Measurements from ENCODE around the gene CCDC157. TPM values are rescaled to one million over a fixed set of nuclear protein-coding genes. Genes with fewer than 3 reads are reported as not detected.

CCDC157 gene
- total RNA-seq, 4 donors from 2014 or later: 0.17 to 4.5 (median 2.7) TPM

- no peak for DNase-seq (ENCODE audit: low spot score in 2 of 2)
Measured at GRCh38 chr22:30372915-30373314, 16.1 kb downstream of the CCDC157 start.

GRCh38 chr22:30373331-30374325 lies 16.8 kb downstream of the CCDC157 start:
- WGBS, 2 donors: 84 to 85% methylated on average over 18 to 31 of the region's 33 CpGs
- no peak for TF ChIP-seq CTCF (IDR thresholded peaks at IDR 0.05)
- TF ChIP-seq POLR2A (IDR thresholded peaks at IDR 0.05): no peak
- H3K4me3 ChIP-seq (ENCODE audit: low read depth, poor library complexity, severe bottlenecking): no peak overlapping the region
- intact Hi-C loops (cut with DNase I; ENCODE audit: low total_unique reads): no loop called here
- no peak for DNase-seq (ENCODE audit: low spot score in 2 of 2)

More at GRCh38 chr22:30372915-30373314, 16.1 kb downstream of the CCDC157 start:
- H3K4me3 ChIP-seq (ENCODE audit: low read depth, poor library complexity, severe bottlenecking): no peak overlapping the region
- no peak for TF ChIP-seq CTCF (IDR thresholded peaks at IDR 0.05)
- TF ChIP-seq POLR2A (IDR thresholded peaks at IDR 0.05): no peak
- intact Hi-C loops (cut with DNase I; ENCODE audit: low total_unique reads): no loop called here
- WGBS, 2 donors: 46 to 57% methylated on average over 5 to 8 of the region's 8 CpGs

- DNase-seq (ENCODE audit: low spot score in 2 of 2): no peak
- WGBS, 2 donors: 89 to 91% methylated on average over 13 of the region's 13 CpGs
- intact Hi-C loops (cut with DNase I; ENCODE audit: low total_unique reads): no loop called here
Measured at GRCh38 chr22:30375312-30375849, 18.6 kb downstream of the CCDC157 start.

GRCh38 chr22:30380011-30380410 lies 23.2 kb downstream of the CCDC157 start:
- intact Hi-C loops (cut with DNase I; ENCODE audit: low total_unique reads): loop anchor here (10.0 kb wide), 1 partner anchor 265 kb away; no protein-coding TSS in a partner anchor

More at GRCh38 chr22:30375312-30375849, 18.6 kb downstream of the CCDC157 start:
- no peak for TF ChIP-seq CTCF (IDR thresholded peaks at IDR 0.05)
- no peak overlapping the region for H3K4me3 ChIP-seq (ENCODE audit: low read depth, poor library complexity, severe bottlenecking)

GRCh38 chr22:30381264-30381663 lies 24.5 kb downstream of the CCDC157 start:
- DNase-seq (ENCODE audit: low spot score in 2 of 2): no peak
- H3K4me3 ChIP-seq (ENCODE audit: low read depth, poor library complexity, severe bottlenecking): no peak overlapping the region
- intact Hi-C loops (cut with DNase I; ENCODE audit: low total_unique reads): loop anchor here (10.0 kb wide), 1 partner anchor 266 kb away; no protein-coding TSS in a partner anchor
- TF ChIP-seq POLR2A (IDR thresholded peaks at IDR 0.05): no peak
- no peak for TF ChIP-seq CTCF (IDR thresholded peaks at IDR 0.05)
- WGBS, 2 donors: 81 to 90% methylated on average over 12 of the region's 12 CpGs

More at GRCh38 chr22:30380011-30380410, 23.2 kb downstream of the CCDC157 start:
- TF ChIP-seq CTCF (IDR thresholded peaks at IDR 0.05) (no peak), POLR2A (IDR thresholded peaks at IDR 0.05) (no peak)
- H3K4me3 ChIP-seq (ENCODE audit: low read depth, poor library complexity, severe bottlenecking): no peak overlapping the region
- WGBS, 2 donors: 92 to 97% methylated on average over 12 to 17 of the region's 20 CpGs
- DNase-seq (ENCODE audit: low spot score in 2 of 2): no peak
